Subcutaneous adipose tissue (tissue), 4 donors: ENCODE measurements around the gene PRDM5. TPM values are rescaled to one million over a fixed set of nuclear protein-coding genes. Genes with fewer than 3 reads are reported as not detected.

ENCODE experiments used
- total RNA-seq, 4 donors: library from RNA; depleted of rRNA; stranded (reverse); fragments of >200 nt; gene quantifications; one replicate each; pipeline ENCODE4 v1.1.0, GENCODE V29; 2016
- TF ChIP-seq, protein P1 (sequence below): fragments of 450-650 bp; IDR thresholded peaks from one replicate; pipeline ENCODE4 v1.5.1; 2016; ENCODE audit warnings: low read depth, mild to moderate bottlenecking, control low read depth, antibody characterized with exemption, moderate library complexity

PRDM5 gene
- total RNA-seq, 4 donors from 2014 or later: 7.3 to 15.4 (median 11.1) TPM

DNA sequence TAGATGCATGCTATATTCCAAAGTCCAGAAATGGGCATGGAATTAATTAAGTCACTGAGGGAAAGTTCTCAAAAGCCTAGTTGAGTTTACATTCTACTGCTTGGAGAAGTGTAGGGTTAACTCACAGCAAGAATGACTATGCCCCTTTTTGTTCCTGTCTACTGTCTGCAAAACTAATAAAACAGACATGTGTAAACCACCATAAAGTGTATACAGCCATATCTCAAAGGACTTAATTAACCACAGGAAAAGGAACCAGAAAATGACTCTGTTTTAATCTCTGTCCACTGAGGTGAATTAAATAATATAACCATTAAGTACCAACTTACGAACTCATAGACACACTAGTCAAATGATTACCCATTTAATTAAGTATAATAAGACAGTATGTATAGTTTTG is 84.9 kb downstream of the PRDM5 start:
- TF ChIP-seq, protein P1, sequence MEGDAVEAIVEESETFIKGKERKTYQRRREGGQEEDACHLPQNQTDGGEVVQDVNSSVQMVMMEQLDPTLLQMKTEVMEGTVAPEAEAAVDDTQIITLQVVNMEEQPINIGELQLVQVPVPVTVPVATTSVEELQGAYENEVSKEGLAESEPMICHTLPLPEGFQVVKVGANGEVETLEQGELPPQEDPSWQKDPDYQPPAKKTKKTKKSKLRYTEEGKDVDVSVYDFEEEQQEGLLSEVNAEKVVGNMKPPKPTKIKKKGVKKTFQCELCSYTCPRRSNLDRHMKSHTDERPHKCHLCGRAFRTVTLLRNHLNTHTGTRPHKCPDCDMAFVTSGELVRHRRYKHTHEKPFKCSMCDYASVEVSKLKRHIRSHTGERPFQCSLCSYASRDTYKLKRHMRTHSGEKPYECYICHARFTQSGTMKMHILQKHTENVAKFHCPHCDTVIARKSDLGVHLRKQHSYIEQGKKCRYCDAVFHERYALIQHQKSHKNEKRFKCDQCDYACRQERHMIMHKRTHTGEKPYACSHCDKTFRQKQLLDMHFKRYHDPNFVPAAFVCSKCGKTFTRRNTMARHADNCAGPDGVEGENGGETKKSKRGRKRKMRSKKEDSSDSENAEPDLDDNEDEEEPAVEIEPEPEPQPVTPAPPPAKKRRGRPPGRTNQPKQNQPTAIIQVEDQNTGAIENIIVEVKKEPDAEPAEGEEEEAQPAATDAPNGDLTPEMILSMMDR: no peak

DNA sequence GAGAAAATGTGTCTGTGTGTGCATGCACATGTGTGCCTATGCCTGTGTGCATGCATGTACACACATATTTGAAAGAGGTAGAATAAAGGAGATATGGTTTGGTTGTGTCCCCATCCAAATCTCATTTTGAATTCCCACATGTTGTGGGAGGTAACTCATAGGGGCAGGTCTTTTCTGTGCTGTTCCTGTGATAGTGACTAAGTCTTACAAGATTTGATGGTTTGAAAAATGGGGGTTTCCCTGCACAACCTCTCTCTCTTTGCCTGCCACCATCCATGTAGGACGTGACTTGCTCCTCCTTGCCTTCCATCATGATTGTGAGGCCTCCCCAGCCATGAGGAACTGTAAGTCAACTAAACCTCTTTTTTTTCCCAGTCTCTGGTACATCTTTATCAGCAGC is 87.2 kb downstream of the PRDM5 start:
- TF ChIP-seq, protein P1: no peak

DNA sequence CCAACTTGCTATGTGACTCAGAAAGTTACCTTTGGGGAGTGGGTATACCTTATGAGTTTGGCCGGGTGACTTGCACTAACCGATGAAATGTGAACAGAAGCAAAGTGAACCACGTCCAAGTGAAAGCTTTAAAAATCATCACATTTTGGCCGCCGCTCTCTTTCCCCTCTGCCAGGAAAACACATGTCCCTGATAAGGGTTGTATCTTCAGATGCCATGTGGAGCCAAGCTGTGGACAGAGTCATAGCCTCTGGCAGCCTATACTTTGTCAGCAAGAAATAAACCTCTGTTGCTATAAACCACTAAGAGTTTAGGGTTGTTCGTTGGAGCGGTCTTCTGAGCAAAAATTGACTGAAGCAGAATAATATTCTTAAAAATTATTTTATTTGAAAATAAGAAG is 92.3 kb downstream of the PRDM5 start:
- TF ChIP-seq, protein P1: no peak

DNA sequence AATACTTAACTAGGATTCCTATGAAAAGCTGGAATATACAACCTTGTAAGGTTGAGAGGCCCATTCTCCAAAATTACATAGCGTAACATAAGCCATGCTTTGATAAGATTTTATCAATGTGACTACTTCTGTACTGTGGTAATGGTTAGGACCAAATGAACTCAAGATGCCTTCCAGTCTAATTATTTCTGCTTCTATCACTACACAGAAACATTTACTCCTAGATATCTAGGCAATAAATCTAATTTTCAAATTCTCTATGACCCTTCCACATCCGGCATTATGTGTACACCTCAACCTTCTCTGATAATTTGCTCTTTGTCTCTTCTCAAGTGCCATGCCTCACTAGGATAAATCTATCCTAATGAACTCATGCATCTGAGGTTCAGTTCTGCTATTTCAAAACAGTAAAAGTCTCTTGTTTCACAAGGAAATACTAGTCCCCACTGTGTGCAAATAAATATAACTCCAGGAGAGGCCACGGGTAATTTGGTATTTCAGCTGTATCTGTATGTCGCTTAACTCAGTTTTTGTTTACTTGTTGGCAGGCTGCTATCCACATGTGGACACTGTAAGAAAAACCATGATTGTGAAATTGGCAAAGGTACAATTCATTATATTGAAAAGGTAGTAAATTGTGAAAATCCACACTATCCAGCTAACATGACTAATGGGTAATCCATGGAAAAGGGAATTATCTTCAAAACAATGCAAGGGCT is 93.3 kb downstream of the PRDM5 start:
- TF ChIP-seq, protein P1: no peak

DNA sequence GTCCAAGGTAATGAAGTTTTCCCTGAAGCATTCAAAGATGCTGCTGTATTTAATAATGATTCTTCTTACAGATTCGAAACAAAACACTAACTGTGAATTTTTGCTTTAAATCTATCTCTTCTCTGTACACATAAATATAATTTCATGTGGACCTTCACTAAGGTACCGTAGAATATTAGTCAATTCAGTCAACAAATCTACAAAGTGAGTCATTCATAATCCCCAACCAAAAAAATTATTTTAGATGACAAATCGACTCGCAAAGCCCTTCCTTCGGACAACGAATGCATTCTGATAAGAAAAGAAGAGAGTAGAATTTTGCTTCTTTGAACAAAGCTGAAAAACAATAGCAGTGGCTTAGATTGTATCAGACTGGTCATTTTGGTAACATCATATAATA is 95.7 kb downstream of the PRDM5 start:
- TF ChIP-seq, protein P1: no peak

DNA sequence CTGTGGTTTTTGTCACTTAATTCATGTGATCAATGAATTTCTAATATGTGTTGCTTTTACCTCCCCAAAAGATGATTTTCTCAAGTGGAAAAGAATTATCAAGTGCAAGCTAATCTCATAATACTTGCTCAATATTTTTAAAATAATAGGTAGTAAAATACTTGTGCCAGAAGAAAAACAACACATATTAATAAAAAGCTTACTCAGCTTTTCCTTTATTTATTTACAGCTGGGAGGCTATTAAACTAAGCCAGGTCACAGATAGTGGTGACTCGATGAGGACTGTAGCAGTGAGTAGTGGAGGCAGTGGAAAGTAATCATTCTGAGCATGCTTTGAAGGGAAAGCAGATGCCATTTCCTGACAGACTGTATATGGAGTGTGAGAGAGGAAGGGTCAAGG is 96.1 kb downstream of the PRDM5 start:
- TF ChIP-seq, protein P1: no peak

DNA sequence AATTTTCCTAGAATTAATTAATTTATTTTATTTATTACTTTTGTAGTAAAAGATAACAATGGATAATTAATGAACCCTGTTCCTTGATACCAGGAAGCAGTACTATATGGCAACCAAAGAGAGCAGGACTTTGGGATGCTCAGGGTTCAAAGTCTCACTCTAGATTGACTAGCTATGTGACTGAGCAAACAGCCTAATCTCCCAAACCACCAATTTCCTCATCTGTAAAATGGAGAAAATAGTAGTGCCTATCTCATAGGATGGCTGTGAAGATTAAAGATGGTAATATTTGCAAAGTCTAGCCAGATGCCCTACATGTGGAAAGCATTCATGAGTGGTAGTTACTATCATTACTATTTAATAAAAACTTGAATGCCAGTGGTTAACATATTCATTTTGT is 97.6 kb downstream of the PRDM5 start:
- TF ChIP-seq, protein P1: no peak
